Astrocyte (in vitro differentiated cells and primary cell): ENCODE measurements around the gene PPP2R3B.
"Not testable (repeated sequence)": the region's sequence is repeated elsewhere in the genome, so short reads cannot be mapped to it uniquely, and the experiment has no call there.

Source experiments
- CTCF ChIP-seq: IDR thresholded peaks from 2 replicates; pipeline ENCODE4 v1.5.1; 2011; ENCODE audit warnings: low read depth, mild to moderate bottlenecking, inconsistent platforms, low read length, moderate library complexity; ENCODE audit not compliant: insufficient read depth
- EZH2 ChIP-seq: IDR thresholded peaks from 2 replicates; pipeline ENCODE4 v1.6.1; 2012; ENCODE audit warnings: mild to moderate bottlenecking, low read length, inconsistent platforms; ENCODE audit not compliant: insufficient read depth

GRCh38 chrX:351324-351641, 35.4 kb downstream of the PPP2R3B start:
- not testable (repeated sequence) for TF ChIP-seq CTCF, EZH2
